OCI-M1 (cell line): Measurements from ENCODE around the gene CPEB2.
"Not testable (repeated sequence)": the region's sequence is repeated elsewhere in the genome, so short reads cannot be mapped to it uniquely, and the experiment has no call there.

Experiments
- DNase-seq: peaks from one replicate; lab custom pipeline; 2025; lab: John Stamatoyannopoulos, UW

Gene CPEB2

DNA sequence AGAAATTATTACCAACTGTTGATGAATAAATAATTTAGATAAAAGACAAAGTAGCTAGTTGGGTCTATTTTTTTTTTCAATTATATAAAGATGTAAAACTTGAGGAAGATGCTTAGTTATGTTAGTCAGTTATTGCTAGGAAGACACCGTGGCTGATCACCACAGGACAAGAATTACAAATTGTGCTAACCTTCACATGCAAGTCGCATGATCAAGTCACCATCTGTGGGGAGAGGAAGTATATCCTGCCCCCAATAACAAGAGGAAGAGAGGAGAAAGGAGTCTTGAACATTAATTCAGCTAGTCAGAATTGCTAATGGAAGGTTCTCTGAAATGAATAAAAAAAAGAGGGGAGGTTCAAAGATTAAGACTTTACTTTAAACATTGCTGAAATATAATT, 52.3 kb downstream of the CPEB2 start:
- no peak for DNase-seq

- DNase-seq = no peak
These were observed 57.9 kb downstream of the CPEB2 start for GRCh38 chr4:15060213-15060612.

- no peak for DNase-seq
These were observed 61.1 kb downstream of the CPEB2 start for GRCh38 chr4:15063341-15063740.

- no peak for DNase-seq
These were observed 63.2 kb downstream of the CPEB2 start for GRCh38 chr4:15065516-15065915.

- no peak for DNase-seq
These were observed 63.9 kb downstream of the CPEB2 start for GRCh38 chr4:15066140-15066539.

GRCh38 chr4:15068298-15068697, 66.0 kb downstream of the CPEB2 start:
- DNase-seq = no peak

GRCh38 chr4:15075875-15076274, 73.6 kb downstream of the CPEB2 start:
- no peak for DNase-seq

DNA sequence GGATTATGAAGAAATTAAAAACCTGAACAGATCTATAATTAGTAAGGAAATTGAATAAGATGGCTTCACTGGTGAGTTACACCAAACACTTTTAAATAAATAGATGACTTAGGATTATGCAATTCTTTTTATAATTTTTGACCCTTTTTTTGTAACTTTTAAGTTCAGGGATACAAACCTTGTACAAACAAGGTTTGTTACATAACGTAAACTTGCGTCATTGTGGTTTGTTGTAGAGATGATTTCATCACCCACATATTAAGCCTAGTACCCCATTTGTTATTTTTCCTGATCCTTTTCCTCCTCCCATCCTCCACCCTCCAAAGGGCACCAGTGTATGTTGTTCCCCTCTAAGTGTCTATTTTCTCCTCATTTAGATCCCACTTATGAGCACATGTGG, 75.7 kb downstream of the CPEB2 start:
- no peak for DNase-seq

DNA sequence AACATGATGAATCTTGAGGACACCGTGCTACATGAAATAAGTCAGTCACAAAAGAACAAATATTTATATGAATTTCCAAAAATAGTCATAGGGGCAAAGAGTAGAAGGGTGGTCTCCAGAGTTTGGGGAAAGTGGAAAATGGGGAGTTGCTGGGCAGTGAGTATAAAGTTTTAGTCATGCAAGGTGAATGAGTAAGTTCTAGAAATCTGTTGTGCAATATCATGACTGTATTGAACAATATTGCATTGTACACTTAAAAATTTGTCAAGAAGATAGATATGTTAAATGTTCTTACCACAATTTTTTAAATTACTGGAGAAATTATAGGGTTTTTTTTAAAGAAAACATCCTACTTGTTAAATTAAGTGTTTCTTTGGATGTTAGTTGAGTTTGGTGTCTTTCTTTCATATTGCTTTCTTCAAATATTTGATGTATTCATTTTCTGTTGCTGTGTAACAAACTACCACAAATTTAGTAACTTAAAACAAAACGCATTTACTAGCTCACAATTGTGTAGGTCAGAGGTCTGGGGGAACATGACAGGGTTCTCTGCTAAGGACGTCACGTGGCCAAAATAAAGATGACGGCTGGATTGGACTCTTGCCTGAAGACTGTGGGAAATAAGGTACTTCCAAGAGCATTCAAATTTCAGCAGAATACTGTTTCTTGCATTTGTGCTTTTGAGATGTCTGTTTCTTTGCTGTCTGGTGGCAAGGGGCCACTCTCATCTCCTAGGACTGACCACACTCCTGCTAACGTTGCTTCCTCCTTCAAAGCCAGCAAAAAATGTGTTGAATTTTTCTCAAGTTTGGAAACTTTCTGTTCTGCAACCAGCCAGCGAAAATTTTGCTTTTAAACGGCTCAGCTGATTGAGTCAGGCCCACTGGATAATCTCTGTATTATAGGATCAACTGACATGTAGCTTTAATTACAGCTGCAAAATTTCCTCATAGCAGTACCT, 76.7 kb downstream of the CPEB2 start:
- DNase-seq = no peak

- DNase-seq = no peak
These were observed 82.5 kb downstream of the CPEB2 start for GRCh38 chr4:15084780-15085179.

DNA sequence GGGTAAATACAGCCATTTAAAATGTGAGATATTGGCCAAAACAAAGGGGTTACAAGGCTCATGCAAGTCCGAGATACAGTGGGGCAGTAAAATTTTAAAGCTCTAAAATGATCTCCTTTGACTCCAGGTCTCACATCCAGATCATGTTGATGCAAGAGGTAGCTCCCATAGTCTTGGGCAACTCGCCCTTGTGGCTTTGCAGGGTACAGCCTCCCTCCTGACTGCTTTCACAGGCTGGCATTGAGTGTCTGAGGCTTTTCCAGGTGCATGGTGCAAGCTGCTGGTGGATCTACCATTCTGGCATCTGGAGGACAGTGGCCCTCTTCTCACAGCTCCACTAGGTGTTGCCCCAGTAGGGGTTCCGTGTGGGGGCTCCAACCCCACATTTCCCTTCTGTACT, 83.5 kb downstream of the CPEB2 start:
- not testable (repeated sequence) for DNase-seq

DNA sequence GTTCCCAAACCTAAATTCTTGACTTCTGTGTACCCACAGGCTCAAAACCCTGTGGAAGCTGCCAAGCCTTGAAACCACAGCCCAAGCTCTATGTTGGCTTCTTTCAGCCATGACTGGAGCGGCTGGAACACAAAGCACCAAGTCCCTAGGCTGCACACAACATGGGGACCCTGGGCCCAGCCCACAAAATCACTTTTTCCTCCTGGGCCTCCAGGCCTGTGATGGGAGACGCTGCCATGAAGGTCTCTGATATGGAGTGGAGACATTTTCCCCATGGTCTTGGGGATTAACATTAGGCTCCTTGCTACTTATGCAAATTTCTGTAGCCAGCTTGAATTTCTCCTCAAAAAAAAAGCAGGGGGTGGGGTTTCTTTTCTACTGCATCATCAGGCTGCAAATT, 84.0 kb downstream of the CPEB2 start:
- not testable (repeated sequence) for DNase-seq

DNA sequence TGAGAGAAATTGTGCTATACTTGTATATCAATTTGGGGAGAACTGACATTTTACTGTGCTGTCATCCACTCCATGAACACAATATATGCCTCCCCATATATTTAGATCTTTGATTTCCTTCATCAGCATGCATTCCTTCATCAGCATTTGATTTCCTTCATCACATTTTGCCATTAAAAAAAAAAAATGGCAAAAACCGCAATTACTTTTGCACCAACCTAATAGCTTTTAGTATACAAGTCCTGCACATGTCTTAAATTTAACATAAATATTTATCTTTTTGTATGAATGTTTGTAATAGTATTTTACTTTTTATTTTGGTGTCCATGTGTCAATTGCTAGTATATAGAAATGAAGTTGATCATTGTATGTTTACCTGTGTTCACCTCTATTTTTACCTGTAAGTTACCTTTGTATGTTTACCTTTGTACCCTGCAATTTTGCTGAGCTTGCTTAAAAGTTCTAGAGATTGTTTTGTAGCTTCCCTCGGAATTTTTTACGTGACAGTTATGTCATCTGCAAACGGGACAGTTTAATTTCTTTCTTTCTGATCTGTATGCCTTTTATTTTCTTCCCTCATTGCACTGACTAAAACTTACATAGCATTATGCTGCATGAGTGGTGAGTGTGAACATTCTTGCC, 86.2 kb downstream of the CPEB2 start:
- no peak for DNase-seq

- DNase-seq = no peak
These were observed 87.7 kb downstream of the CPEB2 start for GRCh38 chr4:15089979-15090378.

DNA sequence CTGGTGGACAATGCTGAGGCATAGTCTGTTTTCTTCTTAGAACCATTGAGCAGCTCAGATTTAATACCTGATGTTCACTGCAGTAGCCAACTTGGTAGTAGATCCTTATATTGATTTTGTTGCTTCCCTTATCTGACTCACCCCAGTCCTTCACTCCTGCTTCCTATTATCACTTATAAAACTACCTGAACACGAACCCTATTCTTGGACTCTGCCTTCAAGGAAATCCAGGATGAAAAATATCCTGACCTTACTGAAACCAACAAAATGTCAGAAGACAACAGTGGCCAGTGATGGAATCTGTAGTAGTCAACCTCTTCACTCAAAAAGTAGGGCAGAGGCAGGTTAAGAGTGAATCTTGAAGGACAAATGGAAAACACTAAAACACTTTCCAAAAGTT, 98.1 kb downstream of the CPEB2 start:
- no peak for DNase-seq

- no peak for DNase-seq
These were observed 98.9 kb downstream of the CPEB2 start for GRCh38 chr4:15100994-15101695.

DNA sequence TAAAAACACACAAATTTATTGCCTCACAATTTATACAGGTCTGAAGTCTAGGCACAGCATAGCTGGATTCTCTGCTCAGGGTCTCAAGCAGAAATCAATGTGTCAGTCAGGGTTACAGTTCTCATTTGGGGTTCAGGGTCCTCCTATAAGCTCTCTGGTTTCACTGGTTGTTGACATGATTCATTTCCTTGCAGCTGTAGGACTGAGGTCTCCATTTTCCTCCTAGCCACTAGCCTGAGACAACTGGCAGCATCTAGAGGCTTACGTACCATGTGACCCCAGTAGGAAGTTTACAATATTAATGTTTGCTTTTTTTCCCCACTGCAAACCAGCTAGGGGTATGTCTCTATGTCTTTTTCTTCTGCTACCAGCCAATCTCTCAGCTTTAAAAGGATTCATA, 102.5 kb downstream of the CPEB2 start:
- no peak for DNase-seq

GRCh38 chr4:15106399-15106798, 104.1 kb downstream of the CPEB2 start:
- no peak for DNase-seq

DNA sequence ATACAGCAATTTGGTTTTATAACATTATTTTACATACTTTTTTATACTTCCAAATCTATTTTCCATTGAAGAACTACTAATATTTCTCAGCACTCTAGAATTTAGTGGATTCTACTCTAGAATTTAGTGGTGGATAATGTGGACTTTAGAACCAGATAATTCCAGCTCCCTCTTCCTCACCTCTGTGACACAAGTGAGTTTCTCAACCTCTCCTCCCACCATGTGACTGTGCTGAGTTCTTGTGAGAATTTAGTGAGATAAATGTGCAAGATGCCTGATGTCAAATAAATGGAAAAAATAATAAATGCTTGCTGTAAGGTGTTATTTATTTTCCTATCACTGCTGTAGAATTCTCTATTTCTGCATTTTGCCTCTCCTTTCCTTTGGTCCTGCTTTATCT, 107.3 kb downstream of the CPEB2 start:
- DNase-seq = peak; percentile 3

- no peak for DNase-seq
These were observed 107.9 kb downstream of the CPEB2 start for GRCh38 chr4:15110120-15110571.

DNA sequence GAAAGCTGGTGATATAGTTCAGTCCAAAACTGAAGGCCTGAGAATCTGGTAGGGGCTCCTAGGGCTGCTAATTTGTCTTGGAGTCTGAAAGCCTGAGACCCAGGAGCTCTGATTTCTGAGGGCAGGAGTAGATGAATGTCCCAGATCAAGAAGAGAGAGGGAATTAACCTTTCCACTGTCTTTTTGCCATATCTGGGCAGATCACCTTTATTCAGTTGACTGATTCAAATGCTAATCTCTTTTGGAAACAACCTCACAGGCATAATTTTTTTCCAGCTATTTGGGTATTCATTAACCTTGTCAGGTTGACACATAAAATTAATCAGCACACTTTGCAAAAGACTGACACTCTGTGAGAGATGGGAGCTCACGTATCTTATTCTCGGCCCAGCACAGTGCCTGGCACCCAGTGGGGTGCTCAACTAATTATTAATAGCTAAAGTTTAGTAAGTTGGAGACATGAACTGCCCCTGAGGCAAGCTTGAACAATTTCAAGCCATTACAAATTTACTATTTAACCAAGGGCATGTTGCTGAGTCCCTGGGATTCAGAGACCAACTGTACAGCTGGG, 114.3 kb downstream of the CPEB2 start:
- no peak for DNase-seq

DNA sequence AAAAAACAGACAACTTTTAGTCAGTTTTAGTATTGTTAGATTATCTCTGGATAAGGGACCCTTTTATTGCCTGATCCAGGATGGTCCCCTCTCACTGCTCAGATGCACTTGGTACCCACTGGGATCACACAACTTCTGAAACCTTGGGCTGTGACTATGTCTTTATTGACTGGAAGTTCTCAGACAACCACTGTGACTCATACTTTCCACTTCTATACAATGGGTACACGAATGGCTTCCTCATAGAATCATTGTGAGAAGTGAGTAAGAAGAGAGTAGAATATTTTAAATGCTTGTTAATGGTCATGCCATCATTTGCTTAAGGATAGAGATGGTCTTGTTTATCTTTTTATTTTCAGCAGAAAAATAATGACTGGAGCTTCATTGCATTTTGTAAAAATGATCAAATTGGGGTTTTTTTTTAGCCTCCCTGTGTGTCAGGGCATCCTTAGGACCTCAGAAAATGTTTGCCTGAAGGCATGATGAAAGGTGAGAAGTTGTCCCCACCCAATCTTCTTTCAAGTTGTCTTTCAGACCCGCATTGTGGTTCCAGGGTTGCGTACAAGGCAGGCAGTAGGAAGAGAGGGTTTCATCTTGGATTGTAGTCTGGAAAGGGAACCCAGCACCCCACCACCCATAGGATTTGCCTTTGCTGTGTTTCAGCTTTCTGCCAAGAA, 115.1 kb downstream of the CPEB2 start:
- DNase-seq = no peak
